ENCODE results near the gene BORCS8. TPM values are rescaled to one million over a fixed set of nuclear protein-coding genes. Genes with fewer than 3 reads are reported as not detected.

BORCS8 gene
- total RNA-seq, 1 experiment from 2014 or later = 25.4 TPM

DNA sequence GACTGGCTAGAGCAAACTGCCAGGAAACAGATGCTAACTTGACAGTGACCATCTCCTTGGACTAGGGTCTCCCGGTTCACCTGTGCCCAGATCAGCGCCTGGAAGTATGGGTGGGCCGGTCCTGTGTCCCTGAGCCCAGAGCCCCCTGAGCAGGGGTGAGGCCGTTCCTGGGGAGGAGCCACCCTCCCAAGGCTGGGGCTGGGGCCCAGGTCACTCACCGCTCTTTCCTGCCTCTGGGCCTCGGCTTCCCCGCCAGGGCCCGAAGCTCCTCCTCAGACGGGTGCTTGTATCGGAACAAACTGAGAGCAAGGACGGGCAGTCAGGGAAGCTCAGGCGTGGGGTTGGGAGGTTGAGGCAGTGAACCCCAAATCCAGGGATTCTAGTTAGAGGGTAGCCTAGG, 59.0 kb downstream of the BORCS8 start:
- intact Hi-C loops (cut with micrococcal nuclease) = no loop called here
- Mint-ChIP-seq H3K9me3 (ENCODE audit: unreplicated experiment) (peaks cover 7% of the 10 kb centered on the region), H3K4me3 (ENCODE audit: unreplicated experiment) (no peak overlapping the region), H3K27me3 (ENCODE audit: insufficient read depth, unreplicated experiment) (no peaks in the 10 kb centered on the region), H3K27ac (ENCODE audit: low read depth, unreplicated experiment) (no peak overlapping the region), H3K36me3 (ENCODE audit: insufficient read depth, unreplicated experiment) (peaks cover 10% of the 10 kb centered on the region), H3K4me1 (ENCODE audit: insufficient read depth, unreplicated experiment) (peaks cover 11% of the 10 kb centered on the region)
- no peak for DNase-seq (ENCODE audit: unreplicated experiment)
- ChIA-PET POLR2A (no interaction called here), CTCF (no interaction called here)
- TF ChIP-seq CTCF (IDR thresholded peaks at IDR 0.05; ENCODE audit: unreplicated experiment) = no peak
- BruUV-seq (replicated peaks) = no TSS peak

GRCh38 chr19:19131989-19132388, 60.0 kb downstream of the BORCS8 start:
- TF ChIP-seq CTCF (IDR thresholded peaks at IDR 0.05; ENCODE audit: unreplicated experiment) = no peak
- peaks cover 7% of the 10 kb centered on the region for H3K9me3 Mint-ChIP-seq (ENCODE audit: unreplicated experiment)
- BruUV-seq (replicated peaks) = no TSS peak
- CTCF ChIA-PET = interaction anchor here (0.7 kb wide), 1 partner anchor 88 kb away, joined by 3 read pairs; no protein-coding TSS in a partner anchor
- no peaks in the 10 kb centered on the region for H3K27me3 Mint-ChIP-seq (ENCODE audit: insufficient read depth, unreplicated experiment)
- POLR2A ChIA-PET = no interaction called here
- no peak overlapping the region for H3K27ac Mint-ChIP-seq (ENCODE audit: low read depth, unreplicated experiment)
- peaks cover 7% of the 10 kb centered on the region for H3K36me3 Mint-ChIP-seq (ENCODE audit: insufficient read depth, unreplicated experiment)
- intact Hi-C loops (cut with micrococcal nuclease) = no loop called here
- no peak overlapping the region for H3K4me3 Mint-ChIP-seq (ENCODE audit: unreplicated experiment)
- no peak for DNase-seq (ENCODE audit: unreplicated experiment)
- H3K4me1 Mint-ChIP-seq (ENCODE audit: insufficient read depth, unreplicated experiment) = peaks cover 3% of the 10 kb centered on the region

Other genes starting within 250 kb of the BORCS8 start
- gene SUGP2, start 158.6 kb downstream of the BORCS8 start, total RNA-seq (2022) = 69.1 and 75.8 TPM in 2 replicates
- 24.8 and 37.1 TPM in 2 replicates for gene ARMC6, start 158.5 kb downstream of the BORCS8 start, total RNA-seq (2022)
- gene SLC25A42, start 128.2 kb downstream of the BORCS8 start, total RNA-seq (2022) = 3.1 and 3.7 TPM in 2 replicates
- gene TMEM161A, start 53.7 kb downstream of the BORCS8 start, total RNA-seq (2022) = 34.8 and 36.1 TPM in 2 replicates
- gene MEF2B, start 21.9 kb downstream of the BORCS8 start, total RNA-seq (2022) = 1.4 TPM in 2 replicates
- 115 and 118 TPM in 2 replicates for gene RFXANK, start 106 bp upstream of the BORCS8 start, total RNA-seq (2022)
- 13.4 and 20.6 TPM in 2 replicates for gene NR2C2AP, start 11.3 kb upstream of the BORCS8 start, total RNA-seq (2022)
- gene NCAN, start 19.8 kb upstream of the BORCS8 start, total RNA-seq (2022) = not detected in 2 replicates
- not detected in 2 replicates for gene TM6SF2, start 81.1 kb upstream of the BORCS8 start, total RNA-seq (2022)
- gene SUGP1, start 128.4 kb upstream of the BORCS8 start, total RNA-seq (2022) = 46.0 and 51.1 TPM in 2 replicates
- 50.1 and 55.9 TPM in 2 replicates for gene MAU2, start 128.7 kb upstream of the BORCS8 start, total RNA-seq (2022)
- 77.4 and 91.5 TPM in 2 replicates for gene GATAD2A, start 213.5 kb upstream of the BORCS8 start, total RNA-seq (2022)